HG03066 (cell line): ENCODE data around the gene HSPE1.
"Not testable (repeated sequence)": the region's sequence is repeated elsewhere in the genome, so short reads cannot be mapped to it uniquely, and the experiment has no call there.

Experiments
- ATAC-seq: cut with Tn5 transposase; IDR thresholded peaks from one replicate; pipeline ENCODE4 v1.9.1; 2021; ENCODE audit warnings: low read depth; ENCODE audit not compliant: unreplicated experiment

Gene HSPE1

DNA sequence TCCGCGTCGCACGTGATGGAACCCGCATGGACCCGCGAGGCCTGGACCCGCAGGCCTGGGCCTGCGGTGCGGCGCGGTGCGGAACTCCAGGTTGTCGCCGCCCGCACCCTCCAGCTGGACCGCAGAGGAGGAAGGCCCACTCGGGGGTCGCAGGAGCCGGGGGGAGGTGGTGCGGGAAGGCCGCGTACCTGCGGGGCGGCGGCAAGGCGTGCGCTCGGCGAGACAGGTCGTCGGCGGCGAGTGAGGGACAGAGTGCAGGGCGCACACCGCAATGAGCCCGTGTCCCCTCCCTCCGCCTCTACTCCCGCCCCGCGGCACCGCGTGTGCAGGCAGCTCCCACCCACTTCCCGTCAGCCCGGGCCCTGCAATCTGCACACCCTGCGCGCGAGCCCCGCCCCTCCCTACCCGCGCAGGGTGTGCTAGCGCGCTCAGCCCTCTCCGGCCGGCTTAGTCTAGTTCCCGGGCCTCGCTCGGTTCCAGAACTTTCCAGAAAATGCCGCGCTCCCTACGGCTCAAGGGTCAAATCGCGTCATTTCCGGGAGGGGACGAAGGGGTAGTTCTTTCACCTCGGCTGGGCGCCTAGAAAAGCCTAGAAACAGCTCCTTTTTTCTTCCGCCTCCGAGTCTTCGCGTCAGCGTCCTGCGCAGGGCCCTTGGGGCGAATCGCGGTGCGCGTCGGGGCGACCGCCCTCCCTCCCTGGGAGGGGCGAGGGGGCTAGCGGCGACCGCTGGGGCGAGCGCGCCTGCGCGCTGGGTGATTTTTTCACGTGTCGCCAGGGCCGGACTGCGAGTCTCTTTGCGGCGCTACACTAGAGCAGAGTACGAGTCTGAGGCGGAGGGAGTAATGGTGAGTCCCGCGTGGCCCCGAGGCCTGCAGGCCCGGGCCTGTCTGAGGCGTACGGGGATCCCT is at the start of gene HSPE1, which contains the start of gene HSPD1:
TSS of gene HSPE1 (plus strand) at position 786 of the 909 bp plus-strand sequence. CDS start at position 844, 58 bp downstream.
TSS of gene HSPD1 (minus strand) at position 247 of the 909 bp plus-strand sequence. CDS start 992 bp downstream, outside the sequence.
- peak; percentile 70 for ATAC-seq

DNA sequence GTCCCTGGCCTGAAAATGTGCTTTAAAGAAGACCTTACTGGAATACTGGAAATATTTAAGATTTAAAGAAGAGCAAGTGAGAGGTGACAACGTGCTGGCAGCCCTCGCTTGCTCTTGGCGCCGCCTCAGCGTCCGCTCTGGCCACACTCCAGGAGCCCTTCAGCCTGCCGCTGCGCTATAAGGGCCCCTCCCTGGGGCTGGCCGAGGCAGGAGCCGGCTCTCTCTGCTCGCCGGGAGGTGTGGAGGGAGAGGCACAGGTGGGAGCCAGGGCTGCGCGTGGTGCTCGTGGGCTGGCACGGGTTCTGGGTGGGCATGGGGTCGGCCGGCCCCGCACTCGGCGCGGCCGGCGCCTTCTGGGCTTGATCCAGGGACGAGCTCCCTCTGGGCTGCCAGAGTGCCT is 49.7 kb upstream of the HSPE1 start:
- no peak for ATAC-seq

GRCh38 chr2:197450935-197451358 is 49.2 kb upstream of the HSPE1 start:
- not testable (repeated sequence) for ATAC-seq

- ATAC-seq, result no peak
Measured at GRCh38 chr2:197452754-197453122, 47.4 kb upstream of the HSPE1 start.

DNA sequence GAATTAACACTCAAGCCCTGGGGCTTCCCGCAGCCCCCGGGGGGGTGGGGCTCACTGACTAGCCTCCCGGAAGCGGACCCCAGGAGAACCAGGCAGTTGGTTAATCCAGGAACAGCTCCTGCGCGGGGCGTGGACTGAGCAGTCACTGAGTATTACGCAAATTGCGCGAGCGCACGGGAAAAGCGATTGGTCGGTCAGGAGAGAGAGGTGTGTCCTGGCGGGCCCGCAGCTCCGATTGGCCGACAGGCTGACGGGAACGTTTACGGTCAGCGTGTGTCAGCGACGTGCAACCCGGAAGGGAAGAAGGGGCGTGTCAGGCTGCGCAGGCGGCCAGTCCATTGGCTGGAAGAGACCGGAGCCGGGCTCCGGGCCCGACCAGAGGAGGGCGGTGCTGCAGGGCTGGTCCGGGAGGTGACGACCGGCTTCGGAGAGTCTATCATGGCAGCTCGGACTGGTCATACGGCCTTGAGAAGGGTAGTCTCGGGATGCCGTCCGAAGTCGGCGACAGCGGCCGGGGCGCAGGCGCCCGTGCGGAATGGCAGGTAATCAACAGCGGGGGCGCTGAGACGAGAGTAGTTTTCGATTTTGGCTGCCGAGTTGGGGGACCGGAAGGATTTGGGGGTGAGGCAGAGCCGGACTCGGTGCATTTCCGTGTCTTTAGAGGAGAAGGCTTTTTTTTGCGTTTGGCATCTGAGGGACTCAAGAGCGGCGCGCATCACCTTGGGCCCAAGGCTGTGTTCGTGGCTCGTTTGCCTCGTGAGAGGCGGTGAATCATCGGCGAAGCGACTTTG is 46.9 kb upstream of the HSPE1 start, which contains the start of gene COQ10B:
TSS of gene COQ10B (plus strand) at position 430 of the 791 bp plus-strand sequence. CDS start at position 439, 9 bp downstream.
- peak; percentile 91 for ATAC-seq

GRCh38 chr2:197453914-197454398 is 46.2 kb upstream of the HSPE1 start:
- ATAC-seq, result peak; percentile 37

GRCh38 chr2:197454923-197455322 is 45.3 kb upstream of the HSPE1 start:
- no peak for ATAC-seq

GRCh38 chr2:197455428-197455827 is 44.8 kb upstream of the HSPE1 start:
- no peak for ATAC-seq

DNA sequence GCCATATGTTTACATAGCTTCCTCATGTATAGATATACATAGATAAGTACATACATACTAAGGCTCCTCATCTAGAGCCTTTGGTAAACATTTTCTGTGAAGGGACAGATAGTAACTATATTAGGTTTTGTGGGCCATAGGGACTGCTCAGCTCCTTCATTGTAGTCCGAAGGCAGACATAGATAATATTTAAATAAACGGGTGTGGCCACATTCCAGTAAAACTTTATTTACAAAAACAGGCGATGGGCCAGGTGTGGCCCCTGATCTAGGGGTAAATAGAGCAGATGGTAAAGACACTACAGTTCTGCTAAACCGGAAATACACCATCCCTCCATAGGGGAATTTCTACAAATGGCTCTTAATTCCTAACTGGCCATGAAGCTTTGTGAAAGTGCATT is 39.5 kb upstream of the HSPE1 start:
- ATAC-seq, result no peak

GRCh38 chr2:197461057-197461456 is 39.1 kb upstream of the HSPE1 start:
- no peak for ATAC-seq

GRCh38 chr2:197464175-197464574 is 36.0 kb upstream of the HSPE1 start:
- no peak for ATAC-seq

- no peak for ATAC-seq
Measured at GRCh38 chr2:197472166-197472565, 28.0 kb upstream of the HSPE1 start.

DNA sequence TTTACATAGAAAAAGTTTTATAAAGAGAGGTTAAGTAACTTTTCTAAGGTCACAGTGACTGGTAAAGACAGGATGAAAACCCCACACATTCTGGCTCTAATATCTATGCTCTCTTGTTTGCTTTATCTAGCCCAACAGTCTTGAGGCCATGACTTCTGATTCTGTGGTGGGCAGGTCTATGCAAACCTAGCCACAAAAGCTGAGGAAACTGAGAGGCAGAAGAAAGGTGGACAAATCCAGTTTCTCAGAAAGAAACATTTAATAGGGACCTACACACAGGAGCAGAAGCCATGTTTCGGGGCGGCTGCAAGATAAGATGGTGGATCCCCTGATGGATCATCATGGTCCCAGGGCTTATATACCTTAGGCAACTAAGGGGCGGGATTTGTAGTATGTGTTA is 22.4 kb upstream of the HSPE1 start:
- no peak for ATAC-seq

- ATAC-seq, result no peak
Measured at GRCh38 chr2:197480165-197481036, 19.8 kb upstream of the HSPE1 start.

DNA sequence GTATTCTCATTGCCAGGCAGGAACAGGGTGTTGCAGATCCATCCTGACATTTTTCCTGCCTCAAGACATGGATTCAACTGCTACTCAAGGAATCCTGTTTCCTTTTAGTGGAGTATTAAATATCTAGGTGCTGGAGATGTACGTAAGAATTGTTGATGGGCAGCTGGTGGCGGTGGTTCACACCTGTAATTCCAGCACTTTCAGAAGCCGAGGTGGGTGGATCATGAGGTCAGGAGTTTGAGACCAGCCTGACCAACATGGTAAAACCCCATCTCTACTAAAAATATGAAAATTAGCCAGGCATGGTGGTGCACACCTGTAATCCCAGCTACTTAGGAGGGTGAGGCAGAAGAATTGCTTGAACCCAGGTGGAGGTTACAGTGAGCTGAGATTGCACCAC is 15.9 kb upstream of the HSPE1 start:
- ATAC-seq, result not testable (repeated sequence)

- no peak for ATAC-seq
Measured at GRCh38 chr2:197486175-197486574, 14.0 kb upstream of the HSPE1 start.

DNA sequence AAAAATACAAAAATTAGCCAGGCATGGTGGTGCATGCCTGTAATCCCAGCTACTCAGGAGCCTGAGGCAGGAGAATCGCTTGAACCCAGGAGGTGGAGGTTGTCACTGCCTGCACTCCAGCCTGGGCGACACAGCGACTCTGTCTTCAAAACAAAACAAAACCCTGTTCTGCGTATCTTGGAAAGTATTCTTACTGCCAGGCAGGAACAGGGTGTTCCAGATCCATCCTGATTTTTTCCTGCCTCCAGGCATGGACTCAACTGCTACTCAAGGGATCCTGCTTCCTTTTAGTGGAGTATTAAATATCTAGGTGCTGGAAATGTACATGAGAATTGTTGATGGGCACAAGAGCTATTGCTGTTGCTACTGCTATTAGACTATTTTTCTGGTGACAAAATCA is 12.8 kb upstream of the HSPE1 start:
- ATAC-seq, result no peak

GRCh38 chr2:197495433-197496134 is 4.6 kb upstream of the HSPE1 start:
- no peak for ATAC-seq

DNA sequence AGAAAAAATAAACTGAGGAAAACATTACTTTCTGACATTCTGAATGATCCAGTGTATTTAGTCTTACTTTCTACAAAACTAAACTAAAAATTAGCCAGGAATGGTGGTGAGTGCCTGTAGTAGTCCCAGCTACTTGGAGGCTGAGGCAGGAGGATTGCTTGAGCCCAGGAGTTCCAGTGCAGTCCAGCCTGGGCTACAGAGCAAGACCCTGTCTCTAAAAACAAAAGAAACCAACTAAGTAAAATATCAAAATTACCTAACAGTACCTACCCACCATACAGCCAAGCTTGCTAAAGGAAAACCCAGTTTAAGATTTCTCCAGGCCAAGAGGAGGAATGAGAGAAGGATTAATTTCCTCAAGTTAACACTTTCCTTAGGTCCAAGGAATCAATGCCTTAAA is 3.5 kb upstream of the HSPE1 start:
- ATAC-seq, result no peak

DNA sequence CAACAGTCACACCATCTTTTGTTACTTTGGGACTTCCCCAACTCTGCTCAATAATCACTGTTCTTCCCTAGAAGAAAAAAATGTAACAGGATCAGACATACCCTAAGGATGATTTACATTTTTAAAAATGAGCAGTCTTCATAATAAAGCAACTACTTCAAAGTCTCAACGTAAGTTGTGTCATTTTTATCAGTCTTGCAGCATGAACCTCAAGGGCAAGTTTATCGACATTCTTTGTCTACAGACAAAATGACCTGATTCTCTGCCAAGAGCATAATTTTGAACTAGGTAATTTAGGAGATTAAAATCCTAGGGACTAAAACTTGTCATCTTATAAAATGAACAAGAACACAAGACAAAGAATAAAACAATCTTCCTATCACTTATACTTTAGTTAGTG is 2.9 kb upstream of the HSPE1 start:
- no peak for ATAC-seq
